Activated T-helper 1 cell treated with anti-CD3 and anti-CD28 coated beads, Interleukin-2, amount 50 U/mL, for 16 hours (primary cell): Measurements from ENCODE around the gene TTF2.
"Not testable (repeated sequence)": the region's sequence is repeated elsewhere in the genome, so short reads cannot be mapped to it uniquely, and the experiment has no call there.

ENCODE experiments used
- DNase-seq, 2 donors: peaks; one replicate each; pipeline ENCODE4 v3.0.0-alpha.2; 2020; ENCODE audit warnings: low read depth in 1 of 2, low spot score in 1 of 2

Gene TTF2

DNA sequence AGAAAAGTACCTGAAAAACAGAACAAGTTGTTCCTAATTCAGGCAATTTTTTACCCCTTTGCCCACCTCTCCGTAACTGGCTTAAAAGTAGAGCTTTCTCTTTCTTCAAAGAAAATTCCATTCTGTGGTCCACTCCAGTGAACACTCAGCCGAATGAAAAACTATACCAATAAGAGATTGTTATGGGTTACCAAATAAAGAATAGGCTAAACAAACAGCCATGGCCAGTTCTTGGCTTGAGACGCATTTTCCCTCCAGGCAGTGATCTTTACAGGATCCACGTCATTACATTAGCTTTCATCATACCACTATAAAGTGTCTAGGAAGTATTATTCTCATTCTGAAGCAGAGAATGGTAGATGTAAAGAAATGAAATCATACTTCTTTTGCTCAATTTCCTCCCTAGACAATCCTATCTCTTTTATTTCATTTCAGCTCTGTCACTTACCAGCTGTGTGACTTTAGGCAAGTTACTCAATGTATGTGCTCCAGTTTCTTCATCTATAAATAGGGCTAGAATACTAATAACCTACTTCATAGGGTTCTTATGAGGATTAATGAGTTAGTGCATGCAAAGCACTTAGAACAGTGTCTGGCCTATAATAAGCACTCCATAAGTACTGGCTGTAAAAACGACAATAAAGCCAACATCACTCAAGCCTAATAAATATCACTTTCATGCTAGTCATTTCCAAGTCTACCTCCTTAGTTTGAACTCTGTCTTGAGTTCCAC, 87.9 kb downstream of the TTF2 start:
- no peak for DNase-seq

DNA sequence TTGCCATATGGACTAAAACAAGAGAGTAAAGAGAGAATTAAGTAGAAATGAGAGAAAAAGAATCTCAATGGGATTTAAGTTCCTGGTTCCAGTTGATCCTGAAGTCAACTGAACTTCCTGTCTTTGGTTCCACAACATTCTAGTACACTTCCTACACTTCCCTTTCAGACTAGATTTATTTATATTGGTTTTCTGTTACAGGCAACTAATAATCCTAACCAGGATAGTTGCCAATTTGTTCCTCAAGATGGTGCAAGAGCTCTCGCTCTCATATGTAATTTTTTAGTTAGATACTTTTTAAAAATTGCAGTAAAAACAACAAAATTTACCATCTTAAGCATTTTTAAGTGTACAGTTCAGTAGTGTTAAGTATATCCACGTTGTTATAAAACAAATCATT, 90.2 kb downstream of the TTF2 start:
- DNase-seq, result no peak

DNA sequence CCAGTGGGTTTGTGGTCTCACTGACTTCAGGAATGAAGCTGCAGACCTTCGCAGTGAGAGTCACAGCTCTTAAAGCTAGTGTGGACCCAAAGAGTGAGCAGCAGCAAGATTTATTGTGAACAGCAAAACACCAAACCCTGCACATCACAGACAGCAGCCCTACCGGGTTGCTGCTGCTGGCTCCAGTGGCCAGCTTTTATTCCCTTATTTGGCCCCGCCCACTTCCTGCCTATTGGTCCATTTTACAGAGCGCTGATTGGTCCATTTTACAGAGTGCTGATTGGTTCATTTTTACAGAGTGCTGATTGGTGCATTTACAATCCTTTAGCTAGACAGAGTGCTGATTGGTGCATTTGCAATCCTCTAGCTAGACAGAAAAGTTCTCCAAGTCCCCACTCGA, 91.2 kb downstream of the TTF2 start:
- not testable (repeated sequence) for DNase-seq
